ENCODE measurements around the gene SHISA7.

- TF ChIP-seq CTCF (conservative IDR thresholded peaks at IDR 0.05; ENCODE audit: low read length) (no peak), EZH2phosphoT487 (IDR thresholded peaks at IDR 0.05; ENCODE audit: borderline replicate concordance) (no peak)
These were observed 32.9 kb downstream of the SHISA7 start for GRCh38 chr19:55410168-55410567.
